ACC112 (cell line): ENCODE results near the gene BFAR.
"Not testable (repeated sequence)": the region's sequence is repeated elsewhere in the genome, so short reads cannot be mapped to it uniquely, and the experiment has no call there.

Experiments used
- H2AFZ ChIP-seq: fragments of 200-600 bp; sonication (generic); one replicate; pipeline ENCODE4 v1.6.0; 2017; ENCODE audit warnings: antibody characterized with exemption, low read length; ENCODE audit not compliant: unreplicated experiment
- H3K27ac ChIP-seq: fragments of 200-600 bp; sonication (generic); 2 replicates; pipeline ENCODE4 v1.5.1; 2014; ENCODE audit warnings: low read depth, mild to moderate bottlenecking, antibody characterized with exemption, low read length, moderate library complexity
- H3K27me3 ChIP-seq: fragments of 200-600 bp; sonication (generic); 2 replicates; pipeline ENCODE4 v1.6.1; 2014; ENCODE audit warnings: mild to moderate bottlenecking, antibody characterized with exemption, low read length, moderate library complexity, mixed read lengths; ENCODE audit not compliant: insufficient read depth
- H3K36me3 ChIP-seq: fragments of 200-600 bp; sonication (generic); 2 replicates; pipeline ENCODE4 v1.6.1; 2016; ENCODE audit warnings: mild to moderate bottlenecking, antibody characterized with exemption, low read length, moderate library complexity, mixed read lengths; ENCODE audit not compliant: insufficient read depth
- H3K4me1 ChIP-seq: fragments of 200-600 bp; sonication (generic); one replicate; pipeline ENCODE4 v1.6.1; 2016; ENCODE audit warnings: low read length, mixed read lengths; ENCODE audit not compliant: insufficient read depth, unreplicated experiment, control insufficient read depth
- H3K4me3 ChIP-seq: fragments of 200-600 bp; sonication (generic); 2 replicates; pipeline ENCODE4 v1.5.1; 2014; ENCODE audit warnings: mild to moderate bottlenecking, low read depth, low read length
- H3K79me2 ChIP-seq: fragments of 200-600 bp; sonication (generic); one replicate; pipeline ENCODE4 v1.6.0; 2016; ENCODE audit warnings: low read length; ENCODE audit not compliant: control insufficient read depth, unreplicated experiment, insufficient read depth

BFAR gene

DNA sequence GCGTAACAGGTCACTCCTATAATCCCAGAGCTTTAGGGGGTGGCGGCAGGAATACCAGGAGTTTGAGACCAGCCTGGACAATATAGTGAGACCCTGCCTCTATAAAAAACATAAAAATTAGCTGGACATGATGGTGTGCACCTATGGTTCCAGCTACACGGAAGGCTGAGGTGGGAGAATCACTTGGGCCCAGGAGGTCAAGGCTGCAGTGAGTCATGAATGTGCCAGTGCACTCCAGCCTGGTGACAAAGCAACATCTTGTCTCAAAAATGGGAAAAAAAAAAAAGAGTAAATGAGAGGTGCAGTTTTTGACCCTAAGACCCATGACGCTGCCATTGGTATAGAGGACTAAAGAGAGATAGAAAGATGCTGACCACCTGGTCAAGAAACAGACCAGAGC is 18.8 kb upstream of the BFAR start:
- H3K4me1 ChIP-seq = no peaks in the 10 kb centered on the region
- H3K27ac ChIP-seq = no peak overlapping the region
- no peak overlapping the region for H3K4me3 ChIP-seq
- no peaks in the 10 kb centered on the region for H3K79me2 ChIP-seq
- H3K36me3 ChIP-seq = peaks cover 19% of the 10 kb centered on the region
- no peaks in the 10 kb centered on the region for H3K27me3 ChIP-seq
- H2AFZ ChIP-seq = no peak overlapping the region

DNA sequence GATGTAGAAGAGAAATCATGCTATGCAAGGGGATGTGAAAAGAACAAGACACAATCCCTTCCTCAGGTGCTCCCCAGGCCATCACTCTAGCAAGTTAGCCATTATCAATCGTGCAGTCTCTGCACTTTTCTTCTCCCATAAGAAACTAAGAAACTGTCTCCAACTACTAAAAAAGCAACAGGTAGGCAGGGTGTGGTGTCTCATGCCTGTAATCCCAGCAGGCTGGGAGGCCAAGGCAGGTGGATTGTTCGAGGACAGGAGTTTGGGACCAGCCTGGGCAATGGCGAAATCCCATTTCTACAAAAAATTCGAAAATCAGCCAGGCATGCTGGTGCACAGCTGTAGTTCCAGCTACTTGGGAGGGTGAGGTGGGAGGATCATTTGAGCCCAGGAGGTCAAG is 16.5 kb upstream of the BFAR start:
- H3K79me2 ChIP-seq = no peaks in the 10 kb centered on the region
- H3K36me3 ChIP-seq = peaks cover 13% of the 10 kb centered on the region
- H3K27me3 ChIP-seq = no peaks in the 10 kb centered on the region
- no peak overlapping the region for H3K4me3 ChIP-seq
- no peak overlapping the region for H2AFZ ChIP-seq
- no peak overlapping the region for H3K27ac ChIP-seq
- no peaks in the 10 kb centered on the region for H3K4me1 ChIP-seq

DNA sequence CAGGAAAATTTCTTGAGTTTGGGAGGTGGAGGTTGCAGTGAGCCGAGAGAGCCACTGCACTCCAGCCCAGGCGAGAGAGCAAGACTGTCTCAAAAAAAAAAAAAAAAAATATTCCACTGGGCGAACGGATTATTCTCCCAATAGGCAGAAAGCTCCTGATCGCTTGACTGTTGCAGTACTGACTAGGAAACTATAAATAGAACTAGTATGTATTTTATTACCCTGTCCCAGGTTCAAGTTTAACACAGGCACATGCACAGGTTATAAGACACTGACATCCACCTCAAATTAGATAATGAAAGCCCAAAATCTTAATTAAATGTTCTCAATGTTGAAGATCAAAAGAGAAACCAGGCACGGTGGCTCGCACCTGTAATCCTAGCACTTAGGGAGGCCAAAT is 14.2 kb upstream of the BFAR start:
- Histone ChIP-seq H3K79me2 (no peaks in the 10 kb centered on the region), H3K4me3 (no peak overlapping the region), H3K27ac (no peak overlapping the region), H3K4me1 (no peaks in the 10 kb centered on the region), H3K27me3 (no peaks in the 10 kb centered on the region), H3K36me3 (peaks cover 13% of the 10 kb centered on the region), H2AFZ (no peak overlapping the region)

DNA sequence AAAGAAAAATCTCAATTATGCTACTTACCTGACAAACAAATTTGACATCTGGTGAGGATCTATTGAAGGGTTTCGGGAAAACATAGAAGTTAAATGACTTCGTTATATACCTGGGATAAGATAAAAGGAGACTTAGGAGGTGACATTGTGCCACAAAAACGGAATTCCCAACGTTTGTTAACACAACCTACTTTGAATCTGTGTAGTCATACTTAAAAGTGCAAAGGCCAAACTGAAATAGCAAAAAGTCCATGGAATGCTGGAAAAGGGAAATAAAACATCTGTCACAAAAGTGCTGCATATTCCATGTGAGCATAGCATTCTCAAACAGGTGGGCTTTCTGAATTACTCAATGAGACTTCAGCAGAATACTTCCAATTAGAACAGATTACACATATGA is 5.7 kb upstream of the BFAR start:
- H2AFZ ChIP-seq = no peak overlapping the region
- H3K4me3 ChIP-seq = no peak overlapping the region
- H3K27ac ChIP-seq = no peak overlapping the region
- H3K4me1 ChIP-seq = peaks cover 19% of the 10 kb centered on the region
- H3K27me3 ChIP-seq = no peaks in the 10 kb centered on the region
- peaks cover 21% of the 10 kb centered on the region for H3K79me2 ChIP-seq
- peaks cover 29% of the 10 kb centered on the region; the same call in 1 of the 2 replicates for H3K36me3 ChIP-seq

DNA sequence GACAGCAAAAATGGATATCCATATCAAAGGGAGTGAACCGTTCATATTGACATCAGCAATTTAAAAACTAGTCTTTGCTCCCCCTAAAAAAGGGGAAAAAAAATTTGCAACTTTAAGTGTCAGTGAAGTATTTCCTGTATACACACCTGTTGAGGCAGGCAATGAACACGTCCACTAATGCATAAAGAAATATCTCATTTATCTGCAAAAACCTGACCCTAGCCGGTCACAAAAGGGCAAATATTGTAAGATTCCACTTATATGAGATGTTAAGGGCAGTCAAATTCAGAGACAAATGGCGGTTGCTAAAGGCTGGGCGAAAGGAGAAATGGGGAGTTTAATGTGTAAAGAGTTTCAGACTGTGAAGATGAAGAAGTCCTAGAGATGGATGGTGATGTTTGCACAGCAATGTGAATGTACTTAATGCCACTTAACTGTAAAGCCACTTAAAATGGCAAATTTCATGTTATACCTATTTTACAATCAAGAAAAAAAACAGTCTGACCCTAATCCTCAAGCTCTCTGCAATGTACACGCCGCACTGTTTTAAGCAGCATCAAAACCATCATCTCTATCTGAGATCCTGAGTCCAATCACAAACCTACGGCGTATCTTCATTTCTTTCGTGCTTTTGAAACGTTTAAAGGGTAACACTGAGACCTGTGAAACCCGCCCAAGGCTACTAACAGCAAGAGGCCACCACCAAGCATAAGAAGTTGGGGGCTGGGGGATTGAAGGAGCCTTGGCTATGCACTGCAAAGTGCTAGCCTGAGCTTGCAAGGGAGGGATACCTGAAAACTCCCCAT is 3.7 kb upstream of the BFAR start:
- peak overlapping the region; percentile 90 for H3K4me3 ChIP-seq
- H3K4me1 ChIP-seq = peaks cover 21% of the 10 kb centered on the region
- H2AFZ ChIP-seq = peak overlapping the region; percentile 74
- peak overlapping the region; percentile 60 for H3K27ac ChIP-seq
- peaks cover 34% of the 10 kb centered on the region for H3K79me2 ChIP-seq
- H3K27me3 ChIP-seq = no peaks in the 10 kb centered on the region
- peaks cover 26% of the 10 kb centered on the region; the same call in 1 of the 2 replicates for H3K36me3 ChIP-seq

DNA sequence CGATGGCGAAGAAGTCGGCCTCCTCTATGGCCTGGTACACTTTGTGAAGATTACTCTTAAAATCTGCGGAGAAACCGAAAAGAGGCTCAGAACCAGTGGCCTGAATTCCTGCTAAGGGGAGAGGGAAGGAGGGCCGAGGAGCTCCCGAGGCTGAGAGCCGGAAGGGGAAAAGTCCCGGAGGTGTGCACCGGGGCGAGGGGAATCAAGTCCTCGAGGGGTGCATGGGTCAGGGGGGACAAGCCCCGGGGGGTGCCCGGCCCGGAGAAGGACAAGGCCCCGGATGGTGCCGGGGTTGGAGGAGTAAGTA is 3.2 kb upstream of the BFAR start:
- peak overlapping the region; percentile 74 for H2AFZ ChIP-seq
- peaks cover 24% of the 10 kb centered on the region for H3K4me1 ChIP-seq
- no peaks in the 10 kb centered on the region for H3K27me3 ChIP-seq
- peaks cover 39% of the 10 kb centered on the region for H3K79me2 ChIP-seq
- H3K4me3 ChIP-seq = peak overlapping the region; percentile 90
- peaks cover 22% of the 10 kb centered on the region; the same call in 1 of the 2 replicates for H3K36me3 ChIP-seq
- H3K27ac ChIP-seq = peak overlapping the region; percentile 60; the same call in 1 of the 2 replicates

DNA sequence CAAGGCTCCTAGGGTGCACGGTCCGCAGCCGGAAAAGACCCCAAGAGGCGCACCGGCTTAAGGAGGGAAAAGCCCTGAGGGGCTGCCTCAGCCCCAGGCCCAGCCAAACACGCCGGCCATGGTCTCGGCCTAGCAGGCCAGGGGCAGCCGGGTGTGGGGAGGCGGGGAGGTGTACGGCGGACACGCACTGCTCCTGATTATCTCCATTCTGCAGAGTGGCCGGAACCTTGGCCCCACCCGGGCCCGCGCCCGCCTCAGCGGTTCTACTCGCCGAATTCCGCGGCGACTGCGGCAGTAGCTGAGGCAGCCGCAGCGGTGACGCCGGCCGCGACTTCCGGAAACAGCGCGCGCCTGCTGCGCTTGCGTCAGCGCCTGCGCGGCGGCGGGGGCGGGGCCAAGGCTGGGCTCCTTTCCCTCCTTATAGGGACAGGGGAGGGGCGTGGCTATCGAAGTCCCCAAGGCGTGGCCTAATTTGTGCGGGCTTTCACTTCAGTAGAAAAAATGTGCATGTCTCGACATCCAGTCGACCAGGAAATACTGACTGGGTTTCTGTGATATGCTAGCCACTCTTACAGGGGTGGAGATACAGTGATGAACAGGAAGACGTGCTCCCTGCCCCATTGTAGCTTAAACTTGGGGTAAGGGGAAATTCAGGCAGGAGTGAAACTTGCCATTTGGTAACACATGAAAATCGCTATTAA is 2.7 kb upstream of the BFAR start, which contains the start of gene PARN:
PARN (minus strand) TSS at position 342 of the 701 bp plus-strand sequence; CDS start at position 207, 135 bp downstream.
- peak within 1 kb of the TSS; percentile 90 for H3K4me3 ChIP-seq
- peak within 1 kb of the TSS; percentile 92 for H2AFZ ChIP-seq
- peaks cover 28% of the 10 kb centered on the region for H3K4me1 ChIP-seq
- no peaks in the 10 kb centered on the region for H3K27me3 ChIP-seq
- peaks cover 44% of the 10 kb centered on the region for H3K79me2 ChIP-seq
- H3K27ac ChIP-seq = peak within 1 kb of the TSS; percentile 85
- H3K36me3 ChIP-seq = peaks cover 22% of the 10 kb centered on the region; the same call in 1 of the 2 replicates

DNA sequence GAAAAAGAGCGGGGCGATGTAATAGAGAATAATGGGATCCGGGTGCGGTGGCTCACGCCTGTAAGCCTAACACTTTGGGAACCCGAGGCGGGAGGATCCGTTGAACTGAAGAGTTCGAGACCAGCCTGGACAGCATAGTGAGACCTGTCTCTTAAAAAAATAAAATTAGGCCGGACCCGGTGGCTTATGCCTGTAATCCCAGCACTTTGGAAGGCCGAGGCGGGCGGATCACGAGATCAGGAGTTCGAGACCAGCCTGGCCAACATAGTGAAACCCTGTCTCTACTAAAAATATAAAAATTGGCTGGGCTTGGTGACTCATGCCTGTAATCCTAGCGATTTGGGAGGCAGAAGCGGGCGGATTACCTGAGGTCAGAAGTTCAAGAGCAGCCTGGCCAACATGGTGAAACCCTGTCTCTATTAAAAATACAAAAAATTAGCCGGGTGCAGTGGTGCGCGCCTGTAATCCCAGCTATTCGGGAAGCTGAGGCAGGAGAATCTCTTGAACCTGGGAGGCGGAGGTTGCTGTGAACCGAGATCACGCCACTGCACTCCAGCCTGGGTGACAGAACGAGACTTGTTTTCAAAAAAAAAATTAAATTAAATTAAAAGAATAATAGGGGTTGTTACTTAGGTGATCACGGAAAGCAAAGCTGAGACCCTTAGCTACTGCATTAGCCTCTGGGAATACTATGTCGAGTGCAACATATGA is 2.0 kb upstream of the BFAR start:
- H3K27me3 ChIP-seq = not testable (repeated sequence)
- H2AFZ ChIP-seq = peak overlapping the region; percentile 92
- H3K4me3 ChIP-seq = peak overlapping the region; percentile 90
- H3K27ac ChIP-seq = peak overlapping the region; percentile 85
- peaks cover 22% of the 10 kb centered on the region; the same call in 1 of the 2 replicates for H3K36me3 ChIP-seq
- H3K79me2 ChIP-seq = peaks cover 51% of the 10 kb centered on the region
- H3K4me1 ChIP-seq = peaks cover 32% of the 10 kb centered on the region

DNA sequence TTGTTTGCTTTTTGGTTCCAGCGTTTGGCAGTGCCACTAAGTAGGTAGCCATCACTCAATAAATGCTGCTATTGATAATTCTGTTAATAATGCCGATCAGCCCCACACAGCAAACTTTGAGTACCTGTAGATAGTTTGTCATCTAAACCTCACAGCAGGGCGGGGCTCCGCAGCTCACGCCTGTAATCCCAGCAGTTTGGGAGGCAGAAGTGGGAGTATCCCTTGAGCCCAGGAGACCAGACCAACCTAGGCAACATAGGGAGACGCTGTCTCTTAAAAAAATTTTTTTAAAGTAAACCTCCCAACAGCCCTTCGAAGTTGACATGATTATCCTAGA is 1.6 kb downstream of the BFAR start:
- Histone ChIP-seq H3K27ac (no peak overlapping the region), H2AFZ (no peak overlapping the region), H3K27me3 (no peaks in the 10 kb centered on the region), H3K4me1 (peaks cover 23% of the 10 kb centered on the region), H3K79me2 (peaks cover 70% of the 10 kb centered on the region), H3K4me3 (peak overlapping the region; percentile 87), H3K36me3 (peaks cover 14% of the 10 kb centered on the region)

DNA sequence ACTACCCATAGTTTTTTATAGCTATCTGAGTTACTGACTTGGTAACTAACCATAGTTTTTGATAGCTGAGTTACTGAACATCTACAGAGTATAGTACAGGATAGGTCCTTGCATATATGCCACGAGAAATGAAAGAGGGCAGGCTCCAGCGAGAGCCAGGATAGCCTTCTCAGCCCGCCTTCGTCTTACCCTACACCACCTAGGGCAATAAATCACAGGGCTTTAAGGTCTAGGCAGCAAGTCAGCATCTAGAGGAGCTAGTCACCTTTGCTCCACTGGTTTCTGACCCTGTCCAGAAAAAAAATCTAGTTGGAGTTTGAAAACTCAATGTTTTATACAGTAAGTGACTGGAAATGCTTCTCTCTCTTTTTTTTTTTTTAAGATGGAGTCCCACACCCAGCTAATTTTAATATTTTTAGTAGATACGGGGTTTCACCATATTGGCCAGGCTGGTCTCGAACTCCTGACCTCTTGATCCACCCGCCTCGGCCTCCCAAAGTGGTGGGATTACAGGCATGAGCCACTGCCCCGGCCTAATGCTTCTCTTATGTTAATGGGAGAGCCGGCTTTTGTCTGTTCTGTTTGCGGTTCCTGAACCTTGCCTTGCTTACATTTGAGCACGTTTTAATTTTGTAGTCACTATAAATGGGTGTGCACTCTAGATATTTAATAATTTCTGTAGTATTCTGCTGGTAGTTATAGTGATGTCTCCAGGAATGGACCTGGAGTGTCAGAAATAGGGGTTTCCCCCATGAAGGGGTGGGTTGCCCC is 2.8 kb downstream of the BFAR start:
- peaks cover 20% of the 10 kb centered on the region for H3K4me1 ChIP-seq
- H3K27me3 ChIP-seq = no peaks in the 10 kb centered on the region
- H2AFZ ChIP-seq = no peak overlapping the region
- no peak overlapping the region for H3K4me3 ChIP-seq
- H3K36me3 ChIP-seq = peaks cover 14% of the 10 kb centered on the region
- H3K27ac ChIP-seq = no peak overlapping the region
- peaks cover 77% of the 10 kb centered on the region for H3K79me2 ChIP-seq
